Fibroblast of gingiva (primary cell): ENCODE measurements around the gene MYOG.

Source experiments
- DNase-seq: peaks from one replicate; pipeline ENCODE4 v3.0.0-alpha.2; 2011; ENCODE audit warnings: low read depth

The MYOG gene

GRCh38 chr1:203085528-203086406, at the start of gene MYOG:
TSS of gene MYOG (minus strand) at chr1:203086012. CDS start at chr1:203085961, 51 bp downstream.
- DNase-seq: no peak

GRCh38 chr1:203133970-203134725, 48.3 kb upstream of the MYOG start:
- DNase-seq: no peak

GRCh38 chr1:203131548-203132200, 45.9 kb upstream of the MYOG start:
- DNase-seq: no peak

GRCh38 chr1:203130358-203130985, 44.7 kb upstream of the MYOG start:
- no peak for DNase-seq

GRCh38 chr1:203129501-203130231, 43.9 kb upstream of the MYOG start:
- no peak for DNase-seq

- DNase-seq: no peak
Measured at GRCh38 chr1:203128716-203129500, 43.1 kb upstream of the MYOG start.

GRCh38 chr1:203128431-203128715, 42.6 kb upstream of the MYOG start:
- no peak for DNase-seq

- no peak for DNase-seq
Measured at GRCh38 chr1:203127666-203128430, 42.0 kb upstream of the MYOG start, which contains the start of gene ADORA1. TSS of gene ADORA1 (plus strand) at chr1:203127726. CDS start at chr1:203128842, 1,116 bp downstream.

GRCh38 chr1:203126866-203127665, 41.3 kb upstream of the MYOG start:
- no peak for DNase-seq

- no peak for DNase-seq
Measured at GRCh38 chr1:203126151-203126865, 40.5 kb upstream of the MYOG start.

- no peak for DNase-seq
Measured at GRCh38 chr1:203124546-203125317, 38.9 kb upstream of the MYOG start.

- DNase-seq: no peak
Measured at GRCh38 chr1:203124011-203124410, 38.2 kb upstream of the MYOG start.

GRCh38 chr1:203122159-203122558, 36.3 kb upstream of the MYOG start:
- DNase-seq: no peak

GRCh38 chr1:203121186-203122015, 35.6 kb upstream of the MYOG start:
- DNase-seq: no peak

GRCh38 chr1:203120325-203121153, 34.7 kb upstream of the MYOG start:
- DNase-seq: no peak
